HG03039 (cell line): ENCODE measurements around the gene DDX60.
"Not testable (repeated sequence)": the region's sequence is repeated elsewhere in the genome, so short reads cannot be mapped to it uniquely, and the experiment has no call there.

Experiments used
- ATAC-seq: cut with Tn5 transposase; IDR thresholded peaks from one replicate; pipeline ENCODE4 v1.9.1; 2021; ENCODE audit warnings: mild to moderate bottlenecking, moderate library complexity; ENCODE audit not compliant: unreplicated experiment

The DDX60 gene, protein sequence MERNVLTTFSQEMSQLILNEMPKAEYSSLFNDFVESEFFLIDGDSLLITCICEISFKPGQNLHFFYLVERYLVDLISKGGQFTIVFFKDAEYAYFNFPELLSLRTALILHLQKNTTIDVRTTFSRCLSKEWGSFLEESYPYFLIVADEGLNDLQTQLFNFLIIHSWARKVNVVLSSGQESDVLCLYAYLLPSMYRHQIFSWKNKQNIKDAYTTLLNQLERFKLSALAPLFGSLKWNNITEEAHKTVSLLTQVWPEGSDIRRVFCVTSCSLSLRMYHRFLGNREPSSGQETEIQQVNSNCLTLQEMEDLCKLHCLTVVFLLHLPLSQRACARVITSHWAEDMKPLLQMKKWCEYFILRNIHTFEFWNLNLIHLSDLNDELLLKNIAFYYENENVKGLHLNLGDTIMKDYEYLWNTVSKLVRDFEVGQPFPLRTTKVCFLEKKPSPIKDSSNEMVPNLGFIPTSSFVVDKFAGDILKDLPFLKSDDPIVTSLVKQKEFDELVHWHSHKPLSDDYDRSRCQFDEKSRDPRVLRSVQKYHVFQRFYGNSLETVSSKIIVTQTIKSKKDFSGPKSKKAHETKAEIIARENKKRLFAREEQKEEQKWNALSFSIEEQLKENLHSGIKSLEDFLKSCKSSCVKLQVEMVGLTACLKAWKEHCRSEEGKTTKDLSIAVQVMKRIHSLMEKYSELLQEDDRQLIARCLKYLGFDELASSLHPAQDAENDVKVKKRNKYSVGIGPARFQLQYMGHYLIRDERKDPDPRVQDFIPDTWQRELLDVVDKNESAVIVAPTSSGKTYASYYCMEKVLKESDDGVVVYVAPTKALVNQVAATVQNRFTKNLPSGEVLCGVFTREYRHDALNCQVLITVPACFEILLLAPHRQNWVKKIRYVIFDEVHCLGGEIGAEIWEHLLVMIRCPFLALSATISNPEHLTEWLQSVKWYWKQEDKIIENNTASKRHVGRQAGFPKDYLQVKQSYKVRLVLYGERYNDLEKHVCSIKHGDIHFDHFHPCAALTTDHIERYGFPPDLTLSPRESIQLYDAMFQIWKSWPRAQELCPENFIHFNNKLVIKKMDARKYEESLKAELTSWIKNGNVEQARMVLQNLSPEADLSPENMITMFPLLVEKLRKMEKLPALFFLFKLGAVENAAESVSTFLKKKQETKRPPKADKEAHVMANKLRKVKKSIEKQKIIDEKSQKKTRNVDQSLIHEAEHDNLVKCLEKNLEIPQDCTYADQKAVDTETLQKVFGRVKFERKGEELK (N-terminal part only)

DNA sequence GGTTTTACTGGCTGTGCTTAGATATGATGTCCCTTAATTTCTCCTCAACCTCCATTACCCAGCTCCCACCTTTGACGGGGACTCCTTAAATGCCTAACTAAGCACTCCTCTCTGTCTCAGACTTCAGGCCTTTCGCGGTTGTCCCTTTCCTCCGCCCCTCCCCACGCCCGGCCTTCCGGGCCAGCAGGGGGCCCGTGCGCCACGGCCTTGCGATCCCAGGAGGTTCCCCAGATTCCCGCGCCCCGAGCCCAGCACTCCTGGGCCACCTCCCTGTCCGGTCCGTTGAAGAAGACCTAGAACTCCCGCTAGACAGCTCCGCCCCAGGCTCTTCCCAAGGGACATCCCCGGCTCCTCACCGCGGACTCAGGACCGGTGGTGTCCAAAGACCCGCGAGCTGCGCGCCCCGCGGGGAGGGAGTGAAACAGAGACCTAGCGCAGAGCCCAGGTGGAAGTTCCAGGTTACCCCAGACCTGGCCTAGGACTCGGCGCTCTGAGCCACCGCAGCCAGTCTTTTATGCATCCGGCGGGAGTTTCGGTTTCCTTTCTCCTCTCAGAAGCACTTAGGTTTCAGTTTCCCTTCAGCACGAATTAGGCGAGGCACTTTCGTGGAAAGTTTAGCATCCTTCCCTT lies at the start of gene DDX60:
Gene DDX60, minus strand, starts transcription at position 487 of the 630 bp plus-strand sequence. CDS start 7,493 bp downstream, outside the sequence.
- peak; percentile 99 for ATAC-seq

DNA sequence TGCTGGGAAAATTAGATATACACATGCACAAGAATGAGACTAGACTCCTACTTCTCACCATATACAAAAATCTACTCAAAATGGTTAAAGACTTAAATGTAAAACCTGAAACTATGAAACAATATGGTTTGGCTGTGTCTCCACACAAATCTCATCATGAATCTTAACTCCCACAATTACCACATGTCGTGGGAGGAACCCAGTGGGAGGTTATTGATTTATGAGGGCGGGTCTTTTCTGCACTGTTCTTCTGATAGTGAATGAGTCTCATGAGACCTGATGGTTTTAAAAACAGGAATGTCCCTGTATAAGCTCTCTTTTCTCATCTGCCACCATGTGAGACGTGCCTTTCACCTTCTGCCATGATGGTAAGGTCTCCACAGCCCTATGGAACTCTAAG lies 48.5 kb upstream of the DDX60 start:
- no peak for ATAC-seq

DNA sequence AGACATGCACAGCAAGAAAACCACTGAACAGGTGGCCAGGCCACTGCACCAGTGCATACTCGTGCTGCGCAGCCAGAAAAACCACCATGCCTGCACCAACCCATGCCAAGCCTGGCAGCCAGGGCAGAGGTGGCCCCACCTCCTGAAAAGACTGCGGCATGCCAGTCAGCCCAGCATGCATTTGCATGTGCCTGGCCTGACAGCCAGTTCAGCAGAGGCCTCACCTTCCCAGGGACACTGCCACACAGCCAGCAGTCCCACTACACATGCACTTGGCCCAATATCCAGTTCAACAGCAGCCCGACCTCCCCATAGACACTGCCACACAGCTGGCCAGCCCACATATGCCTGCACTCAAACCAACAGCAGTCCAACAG lies 43.5 kb upstream of the DDX60 start:
- no peak for ATAC-seq

DNA sequence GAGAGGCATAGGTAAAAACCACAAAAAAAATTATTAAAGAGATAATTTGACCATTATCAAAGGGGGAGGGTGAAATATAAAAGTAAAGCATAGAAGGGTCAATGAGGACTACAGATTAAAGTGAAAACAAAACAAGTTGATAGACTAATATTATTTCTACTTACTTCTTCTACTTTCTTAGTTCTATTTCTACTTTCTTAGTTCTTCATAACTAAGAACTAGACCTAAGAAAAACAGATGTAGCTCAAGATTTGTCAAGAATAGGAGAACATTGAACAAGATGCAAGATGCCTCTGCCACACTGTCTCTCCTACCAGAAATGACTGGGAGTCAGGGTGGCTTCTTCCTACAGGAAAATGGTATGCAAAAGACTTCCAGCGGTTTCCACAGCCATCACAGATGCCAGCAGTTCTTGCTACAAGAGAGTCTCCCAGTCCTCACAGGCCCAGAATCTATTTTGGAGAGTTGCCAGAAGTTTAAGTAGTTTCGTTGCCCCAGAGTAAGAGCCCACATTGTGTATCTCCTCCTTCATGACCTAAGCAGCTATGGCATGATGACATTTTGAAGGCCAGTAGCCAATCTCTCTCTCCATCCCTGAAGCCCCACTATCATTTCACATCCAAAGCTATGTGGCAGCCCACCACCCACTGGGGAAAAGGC lies 42.9 kb upstream of the DDX60 start:
- no peak for ATAC-seq

DNA sequence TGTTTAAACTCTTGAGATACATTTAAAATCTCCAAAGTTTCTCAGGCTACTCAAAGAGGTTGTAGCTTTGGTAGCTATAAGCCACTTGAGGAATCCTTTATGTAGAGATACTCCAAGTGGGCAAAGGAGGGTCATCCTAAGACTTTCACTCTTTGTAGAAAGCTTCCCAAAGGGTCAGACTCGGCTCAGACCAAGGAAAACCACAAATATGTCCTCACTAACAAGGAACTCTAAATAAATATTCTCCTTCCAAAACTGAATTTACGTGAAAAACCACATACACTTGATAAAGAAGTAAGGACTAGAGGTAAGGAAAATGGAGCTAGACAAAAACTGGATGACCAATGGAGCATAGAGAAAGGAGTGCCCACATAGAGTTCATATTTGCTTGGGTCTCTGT lies 41.7 kb upstream of the DDX60 start:
- ATAC-seq, result no peak

DNA sequence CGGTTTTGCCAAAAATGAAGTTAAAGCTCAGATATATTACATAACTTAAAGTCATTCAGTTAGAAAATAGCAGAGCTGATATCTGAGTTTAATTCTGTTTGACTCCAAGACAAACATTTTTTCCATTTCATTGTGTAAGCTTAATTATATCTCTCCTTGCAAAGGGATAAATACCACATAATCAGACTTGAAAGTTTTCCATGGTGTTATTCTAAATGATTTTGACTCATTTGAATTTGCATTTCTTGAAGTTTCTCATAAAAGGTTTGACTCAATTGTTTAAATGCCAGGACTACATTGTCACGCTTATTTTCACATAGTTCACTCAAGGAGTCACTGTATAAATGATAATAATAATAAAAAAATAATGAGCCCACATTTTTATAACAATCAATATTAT lies 39.4 kb upstream of the DDX60 start:
- ATAC-seq, result no peak

DNA sequence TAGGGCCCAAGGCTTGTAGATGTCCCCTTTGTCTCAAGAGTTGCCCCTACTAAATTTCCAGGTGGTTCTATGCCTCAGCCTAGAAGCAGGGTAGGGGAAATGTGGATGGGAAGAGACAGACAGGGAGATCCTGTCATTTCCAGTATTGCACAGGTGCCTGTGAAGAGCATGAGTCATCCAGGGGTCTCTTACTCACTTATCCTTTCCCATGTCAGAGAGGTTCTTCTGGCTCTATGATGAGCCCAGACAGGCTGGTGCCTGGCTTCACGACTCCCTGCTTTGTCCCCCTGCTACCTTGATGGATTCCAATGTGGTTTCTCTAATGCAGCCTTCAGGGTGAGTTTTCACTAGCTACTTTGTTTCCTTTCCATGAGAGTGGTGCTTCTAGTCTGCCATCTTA lies 35.2 kb upstream of the DDX60 start:
- ATAC-seq, result no peak

DNA sequence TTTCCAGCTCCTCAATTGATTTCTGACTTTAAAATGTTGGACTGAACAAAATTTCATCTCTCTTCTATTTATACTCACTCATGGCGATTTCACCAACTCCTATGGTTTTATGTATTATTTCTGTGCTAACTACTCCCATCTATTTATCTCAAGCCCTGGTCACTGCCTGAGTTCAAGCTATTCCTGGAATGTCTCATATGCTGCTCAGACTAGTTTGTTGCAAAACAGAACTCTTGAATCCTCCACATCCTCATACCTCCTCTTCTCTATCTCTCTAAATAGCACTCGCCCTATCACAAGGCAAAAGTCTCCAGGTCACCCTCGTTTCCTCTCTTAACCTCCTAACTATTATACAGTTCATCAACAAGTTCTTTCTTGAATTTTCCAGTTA lies 19.0 kb upstream of the DDX60 start:
- no peak for ATAC-seq

DNA sequence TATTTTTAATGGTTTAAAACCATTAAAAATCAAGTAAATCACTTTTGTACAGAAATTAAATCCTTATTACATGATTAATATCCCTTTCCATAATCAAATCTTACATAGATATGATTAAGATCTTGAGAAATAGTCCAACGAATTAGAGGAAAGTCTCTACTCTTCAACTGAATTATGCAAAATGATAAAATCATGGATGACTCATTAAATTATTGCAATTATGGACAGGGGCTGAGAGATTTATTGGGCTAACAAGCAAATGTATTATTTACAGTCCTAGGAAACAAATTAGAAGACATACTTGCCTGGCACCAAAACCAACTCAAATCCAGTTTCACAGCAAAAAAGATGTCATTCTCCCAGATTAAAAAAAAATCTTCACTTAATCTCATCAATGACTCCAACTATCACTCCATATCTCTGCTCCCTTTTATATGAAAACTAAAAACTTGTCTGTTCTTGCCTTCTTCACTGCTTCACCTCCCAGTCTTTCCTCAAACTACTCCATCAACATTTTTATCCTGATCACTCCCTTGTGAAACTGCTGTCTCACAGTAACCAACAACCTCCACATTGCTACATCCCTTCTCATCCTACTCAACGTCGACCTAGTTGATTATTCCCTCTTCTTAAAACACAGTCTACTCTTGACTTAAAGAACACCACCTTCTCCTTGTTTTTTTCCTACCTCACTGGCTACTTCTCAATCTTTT lies 18.4 kb upstream of the DDX60 start:
- ATAC-seq, result no peak

DNA sequence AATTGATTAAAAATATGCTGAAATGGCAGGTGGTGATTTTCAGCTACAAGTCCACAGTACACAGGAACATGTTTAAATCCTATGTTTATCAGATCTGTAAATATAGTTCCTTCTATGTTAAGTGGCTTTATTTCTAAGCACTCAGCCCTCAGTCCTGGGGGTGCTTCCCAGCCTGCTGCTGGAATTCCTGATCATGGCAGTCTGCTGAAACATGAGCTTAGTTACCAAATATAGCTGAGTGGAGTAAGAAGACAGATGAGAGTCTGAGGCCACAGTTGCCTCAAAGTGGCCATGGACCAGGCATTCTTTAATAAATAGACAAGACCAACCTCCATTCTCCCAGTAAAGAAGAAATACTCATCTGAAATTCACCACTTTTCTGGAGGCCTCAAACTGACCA lies 17.1 kb upstream of the DDX60 start:
- ATAC-seq, result no peak

DNA sequence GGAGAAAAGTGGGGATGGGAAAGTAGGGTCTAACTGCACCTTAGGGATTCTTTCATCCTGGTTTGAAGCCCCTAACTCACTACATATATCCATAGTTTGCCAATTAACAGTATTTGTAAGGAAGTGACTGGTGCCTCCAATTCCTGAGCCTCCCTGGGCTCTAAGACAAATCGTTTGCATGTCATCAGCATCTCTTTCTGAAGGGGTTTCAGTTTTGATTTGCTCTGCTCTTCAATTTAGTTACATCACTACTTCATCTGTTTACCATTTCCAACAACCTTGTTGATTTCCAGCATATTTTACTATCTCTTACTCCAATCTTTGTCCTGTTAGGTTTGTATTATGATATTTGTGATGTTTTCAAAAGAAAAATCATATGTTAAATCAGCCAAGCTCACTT lies 15.5 kb upstream of the DDX60 start:
- ATAC-seq, result no peak

DNA sequence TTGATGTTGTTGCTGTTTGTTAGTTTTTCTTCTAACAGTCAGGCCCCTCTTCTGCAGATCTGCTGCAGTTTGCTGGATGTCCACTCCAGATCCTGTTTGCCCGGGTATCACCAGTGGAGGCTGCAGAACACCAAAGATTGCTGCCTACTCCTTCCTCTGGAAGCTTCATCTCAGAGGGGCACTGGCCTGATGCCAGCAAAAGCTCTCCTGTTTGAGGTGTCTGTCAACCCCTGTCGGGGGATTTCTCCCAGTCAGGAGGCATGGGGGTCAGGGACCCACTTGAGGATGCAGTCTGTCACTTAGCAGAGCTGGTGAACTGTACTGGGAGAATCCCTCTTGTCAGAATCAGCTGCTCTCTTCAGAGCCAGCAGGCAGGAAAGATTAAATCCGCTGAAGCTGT lies 12.0 kb upstream of the DDX60 start:
- not testable (repeated sequence) for ATAC-seq

DNA sequence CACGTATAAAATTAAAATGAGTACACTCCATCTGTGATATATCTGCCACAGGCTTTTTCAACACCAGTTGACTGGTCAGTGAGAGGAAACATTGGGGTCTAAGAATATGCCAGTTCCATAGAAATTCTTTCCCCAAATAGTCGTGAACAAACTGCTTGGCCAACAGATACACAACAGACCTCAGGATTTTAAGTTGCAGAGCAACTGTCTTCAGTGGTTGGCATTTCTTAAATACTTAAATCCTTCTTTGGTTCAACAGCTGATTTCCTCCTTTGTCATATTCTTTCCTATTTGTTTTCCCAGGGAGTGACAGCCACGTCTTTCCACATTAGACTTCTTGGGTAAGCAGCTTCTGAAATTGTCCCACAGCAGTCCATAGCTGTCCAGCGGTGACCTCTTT lies 7.0 kb upstream of the DDX60 start:
- no peak for ATAC-seq

DNA sequence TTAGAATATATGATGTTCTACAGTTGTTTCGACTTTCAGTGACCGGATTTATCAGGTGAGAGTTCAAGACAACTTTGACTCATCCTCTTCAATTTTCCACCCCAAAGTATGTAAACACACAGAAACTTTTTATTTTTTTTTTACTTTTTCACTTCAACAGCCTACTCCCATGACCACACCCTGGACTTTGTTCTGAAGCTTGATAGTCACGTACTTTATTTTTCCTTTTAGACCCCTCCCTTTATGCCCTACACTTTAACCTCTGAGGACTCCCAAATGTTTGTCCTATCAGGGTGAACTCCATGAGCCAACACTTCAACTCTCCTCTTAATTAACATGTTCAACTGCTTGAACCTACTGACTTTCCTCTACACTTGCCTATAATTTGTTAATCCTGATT lies 2.5 kb upstream of the DDX60 start:
- ATAC-seq, result no peak

DNA sequence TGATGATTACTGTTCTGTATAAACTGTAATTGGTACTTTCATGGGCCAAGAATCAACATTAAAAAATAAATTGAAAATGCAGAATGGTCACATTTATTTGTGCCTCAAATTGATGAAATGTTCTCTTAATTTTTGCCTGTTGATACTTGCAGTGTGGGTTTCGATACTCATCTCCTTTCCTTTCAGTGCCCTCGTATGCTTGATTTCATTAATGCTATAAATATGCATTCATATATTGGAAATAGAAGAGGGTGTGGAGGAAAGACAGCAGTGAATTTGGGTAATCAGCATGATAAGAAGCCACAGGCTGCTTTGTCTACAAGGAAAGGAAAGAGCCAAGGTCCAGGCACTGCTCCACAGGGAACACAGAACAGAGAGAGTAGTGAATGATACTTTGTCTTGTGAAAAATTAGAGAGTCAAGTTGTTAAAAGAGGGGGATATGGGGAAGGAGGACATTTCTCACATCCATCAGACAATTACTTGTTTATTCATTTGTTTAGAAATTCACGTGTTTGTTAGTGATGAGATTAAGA lies 1.0 kb upstream of the DDX60 start:
- no peak for ATAC-seq

DNA sequence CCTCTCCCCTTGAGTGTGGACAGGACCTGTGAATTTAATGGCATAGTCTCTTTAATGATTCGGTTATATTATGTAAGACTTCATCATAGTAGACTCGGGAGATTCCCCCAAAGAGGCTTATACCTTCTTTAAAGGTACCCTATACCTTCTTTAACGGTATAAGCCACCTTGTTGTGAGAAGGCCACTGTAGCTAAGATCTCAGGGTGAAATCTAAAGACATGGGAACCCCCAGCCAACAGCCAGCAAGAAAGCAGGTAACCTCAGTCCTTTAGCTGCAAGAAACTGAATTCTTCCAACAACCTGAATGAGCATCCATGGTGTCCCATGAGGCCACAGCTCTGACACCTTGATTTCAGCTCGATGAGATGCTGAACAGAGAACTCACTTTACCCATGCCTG lies 931 bp downstream of the DDX60 start:
- ATAC-seq, result no peak

DNA sequence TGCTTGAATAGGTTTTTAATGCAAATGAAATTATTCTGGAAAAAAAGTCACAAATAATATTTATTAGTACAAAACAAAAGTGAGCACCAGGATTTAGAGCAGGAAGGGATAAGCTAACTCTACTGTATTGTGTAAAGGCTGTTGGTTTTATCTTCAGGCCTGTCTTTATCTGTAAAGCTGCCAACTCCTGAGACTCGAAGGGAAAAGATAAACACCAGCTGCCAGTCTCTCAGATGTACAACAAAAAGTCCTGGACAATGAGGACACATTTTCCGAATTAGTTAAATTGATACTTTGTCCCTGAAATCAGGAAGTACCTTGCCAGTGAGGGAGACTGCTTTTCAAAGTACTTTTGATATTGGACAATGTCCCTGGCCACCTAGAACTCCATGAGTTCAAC lies 8.8 kb downstream of the DDX60 start:
- no peak for ATAC-seq

DNA sequence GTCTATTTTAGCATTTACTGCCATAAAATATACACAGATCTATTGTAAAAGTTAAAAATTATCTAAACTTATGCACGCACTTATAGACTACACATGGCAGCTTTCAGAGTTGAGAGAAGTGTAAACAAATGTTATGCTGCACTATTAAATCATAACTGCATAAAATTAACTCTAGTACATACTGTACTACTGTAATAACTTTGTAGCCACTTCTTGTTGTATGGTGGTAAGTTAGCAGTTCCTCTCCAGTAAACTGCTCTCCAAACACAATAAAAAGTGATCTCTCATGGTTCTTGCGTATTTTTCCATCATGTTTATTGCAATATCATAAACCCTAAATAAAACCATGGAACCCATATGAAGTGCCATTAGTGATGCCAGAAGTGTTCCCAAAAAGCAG lies 9.6 kb downstream of the DDX60 start:
- no peak for ATAC-seq

DNA sequence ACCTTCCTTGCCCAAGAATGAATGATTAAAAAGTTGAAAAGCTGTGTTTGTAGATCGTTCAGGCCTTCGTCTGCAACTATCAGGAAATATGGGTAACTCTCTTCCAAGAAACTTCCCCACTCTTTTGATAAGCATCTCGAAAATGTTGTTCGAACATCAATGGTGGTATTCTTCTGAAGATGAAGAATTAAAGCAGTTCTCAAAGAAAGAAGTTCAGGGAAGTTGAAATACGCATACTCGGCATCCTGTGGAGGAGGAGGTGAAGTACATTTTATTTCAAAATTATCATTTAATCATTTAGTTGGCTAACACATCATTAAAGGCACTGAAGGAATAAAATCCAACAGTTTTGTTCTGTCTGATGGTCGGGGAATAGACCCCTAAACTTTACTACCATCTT lies 12.1 kb downstream of the DDX60 start:
- ATAC-seq, result no peak
